Osteocyte (in vitro differentiated cells): Measurements from ENCODE around the gene RSPH6A. TPM values are rescaled to one million over a fixed set of nuclear protein-coding genes. Genes with fewer than 3 reads are reported as not detected.
A peak's percentile ranks its signal among the peaks of the same experiment; 100 is the strongest.

Experiments
- DNase-seq: peaks from one replicate; pipeline ENCODE4 v3.0.0; 2021; ENCODE audit warnings: mixed read lengths; ENCODE audit not compliant: unreplicated experiment; ENCODE audit errors: extremely low spot score
- H3K27ac Mint-ChIP-seq: one replicate; pipeline ENCODE4 v1.8.0; 2021; ENCODE audit warnings: mild to moderate bottlenecking, mixed read lengths; ENCODE audit not compliant: unreplicated experiment
- H3K27me3 Mint-ChIP-seq: one replicate; pipeline ENCODE4 v1.8.0; 2021; ENCODE audit warnings: mixed read lengths; ENCODE audit not compliant: unreplicated experiment
- H3K36me3 Mint-ChIP-seq: one replicate; pipeline ENCODE4 v1.8.0; 2021; ENCODE audit warnings: mixed read lengths; ENCODE audit not compliant: unreplicated experiment
- H3K4me1 Mint-ChIP-seq: one replicate; pipeline ENCODE4 v1.8.0; 2021; ENCODE audit warnings: mixed read lengths; ENCODE audit not compliant: unreplicated experiment
- H3K4me3 Mint-ChIP-seq: one replicate; pipeline ENCODE4 v1.8.0; 2021; ENCODE audit warnings: mild to moderate bottlenecking, moderate library complexity, mixed read lengths; ENCODE audit not compliant: unreplicated experiment
- H3K9me3 Mint-ChIP-seq: one replicate; pipeline ENCODE4 v1.8.0; 2021; ENCODE audit warnings: mixed read lengths; ENCODE audit not compliant: unreplicated experiment
- CTCF ChIP-seq: fragments of 200-600 bp; sonication (generic); IDR thresholded peaks from 2 replicates; pipeline ENCODE4 v1.5.0; 2021; ENCODE audit warnings: antibody characterized with exemption, mild to moderate bottlenecking, moderate library complexity
- total RNA-seq: library from RNA; stranded (reverse); gene quantifications from 2 replicates; pipeline ENCODE4 v1.2.1, GENCODE V29; 2021

RSPH6A gene
- total RNA-seq, 1 donor from 2014 or later = 0.30 TPM

- H3K4me1 Mint-ChIP-seq = peaks cover 25% of the 10 kb centered on the region
- no peaks in the 10 kb centered on the region for H3K27me3 Mint-ChIP-seq
- TF ChIP-seq CTCF = no peak
- H3K36me3 Mint-ChIP-seq = peaks cover 3% of the 10 kb centered on the region
- H3K9me3 Mint-ChIP-seq = no peaks in the 10 kb centered on the region
- DNase-seq = no peak
- H3K27ac Mint-ChIP-seq = peak overlapping the region; percentile 34
- H3K4me3 Mint-ChIP-seq = peak overlapping the region; percentile 38
Observed at GRCh38 chr19:45765702-45766295, 49.3 kb downstream of the RSPH6A start.

GRCh38 chr19:45764945-45765701 is 50.0 kb downstream of the RSPH6A start:
- peak overlapping the region; percentile 22 for H3K4me3 Mint-ChIP-seq
- H3K4me1 Mint-ChIP-seq = peaks cover 23% of the 10 kb centered on the region
- H3K9me3 Mint-ChIP-seq = no peaks in the 10 kb centered on the region
- TF ChIP-seq CTCF = no peak
- no peaks in the 10 kb centered on the region for H3K27me3 Mint-ChIP-seq
- H3K27ac Mint-ChIP-seq = peak overlapping the region; percentile 38
- DNase-seq = no peak
- H3K36me3 Mint-ChIP-seq = peaks cover 3% of the 10 kb centered on the region

- H3K9me3 Mint-ChIP-seq = no peaks in the 10 kb centered on the region
- H3K27me3 Mint-ChIP-seq = no peaks in the 10 kb centered on the region
- peak overlapping the region; percentile 38 for H3K27ac Mint-ChIP-seq
- H3K4me1 Mint-ChIP-seq = peaks cover 20% of the 10 kb centered on the region
- no peak for TF ChIP-seq CTCF
- DNase-seq = no peak
- H3K4me3 Mint-ChIP-seq = no peak overlapping the region
- peaks cover 3% of the 10 kb centered on the region for H3K36me3 Mint-ChIP-seq
Observed at GRCh38 chr19:45764475-45764874, 50.6 kb downstream of the RSPH6A start.

GRCh38 chr19:45763691-45764294 is 51.3 kb downstream of the RSPH6A start:
- H3K36me3 Mint-ChIP-seq = peaks cover 3% of the 10 kb centered on the region
- no peaks in the 10 kb centered on the region for H3K27me3 Mint-ChIP-seq
- peaks cover 19% of the 10 kb centered on the region for H3K4me1 Mint-ChIP-seq
- no peak overlapping the region for H3K4me3 Mint-ChIP-seq
- DNase-seq = no peak
- no peaks in the 10 kb centered on the region for H3K9me3 Mint-ChIP-seq
- TF ChIP-seq CTCF = no peak
- no peak overlapping the region for H3K27ac Mint-ChIP-seq
